Ishikawa (cell line): Measurements from ENCODE around the gene SLC29A1.

ENCODE experiments used
- CEBPB ChIP-seq: IDR thresholded peaks from 2 replicates; pipeline ENCODE4 v1.6.1; 2012
- CREB1 ChIP-seq: IDR thresholded peaks from 2 replicates; pipeline ENCODE4 v1.6.1; 2012; ENCODE audit warnings: low read depth
- EGR1 ChIP-seq: IDR thresholded peaks from 2 replicates; pipeline ENCODE4 v1.6.1; 2012
- EP300 ChIP-seq: IDR thresholded peaks from 2 replicates; pipeline ENCODE4 v1.6.1; 2012; ENCODE audit warnings: borderline replicate concordance
- FOXM1 ChIP-seq: IDR thresholded peaks from 2 replicates; pipeline ENCODE4 v1.6.1; 2012; ENCODE audit warnings: low read depth, borderline replicate concordance
- NFIC ChIP-seq: IDR thresholded peaks from 2 replicates; pipeline ENCODE4 v1.6.1; 2012
- RAD21 ChIP-seq: IDR thresholded peaks from 2 replicates; pipeline ENCODE4 v1.6.1; 2012; ENCODE audit warnings: low read depth
- TAF1 ChIP-seq: IDR thresholded peaks from 2 replicates; pipeline ENCODE4 v1.6.1; 2012; ENCODE audit warnings: low read depth, mild to moderate bottlenecking
- TCF12 ChIP-seq: IDR thresholded peaks from 2 replicates; pipeline ENCODE4 v1.6.1; 2012; ENCODE audit warnings: low read depth
- TEAD4 ChIP-seq: IDR thresholded peaks from 2 replicates; pipeline ENCODE4 v1.6.1; 2012
- YY1 ChIP-seq: IDR thresholded peaks from 2 replicates; pipeline ENCODE4 v1.6.1; 2012; ENCODE audit warnings: low read depth
- ZBTB7A ChIP-seq: IDR thresholded peaks from 2 replicates; pipeline ENCODE4 v1.6.1; 2012; ENCODE audit warnings: low read depth
- TF ChIP-seq, protein P1 (sequence below): IDR thresholded peaks from 2 replicates; pipeline ENCODE4 v1.6.1; 2012
- TF ChIP-seq, protein P2 (sequence below): IDR thresholded peaks from 2 replicates; pipeline ENCODE4 v1.6.1; 2012
- TF ChIP-seq, protein P3 (sequence below): IDR thresholded peaks from 2 replicates; pipeline ENCODE4 v1.6.1; 2012; ENCODE audit warnings: low read depth, mild to moderate bottlenecking

Gene SLC29A1

GRCh38 chr6:44188819-44189218 is 34.6 kb upstream of the SLC29A1 start:
- TF ChIP-seq TCF12 (no peak), TEAD4 (no peak), YY1 (no peak), FOXM1 (no peak), ZBTB7A (no peak), NFIC (no peak), EP300 (no peak), EGR1 (no peak), CEBPB (no peak)
- TF ChIP-seq, protein P1, sequence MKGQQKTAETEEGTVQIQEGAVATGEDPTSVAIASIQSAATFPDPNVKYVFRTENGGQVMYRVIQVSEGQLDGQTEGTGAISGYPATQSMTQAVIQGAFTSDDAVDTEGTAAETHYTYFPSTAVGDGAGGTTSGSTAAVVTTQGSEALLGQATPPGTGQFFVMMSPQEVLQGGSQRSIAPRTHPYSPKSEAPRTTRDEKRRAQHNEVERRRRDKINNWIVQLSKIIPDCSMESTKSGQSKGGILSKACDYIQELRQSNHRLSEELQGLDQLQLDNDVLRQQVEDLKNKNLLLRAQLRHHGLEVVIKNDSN, result no peak
- TF ChIP-seq, protein P2, sequence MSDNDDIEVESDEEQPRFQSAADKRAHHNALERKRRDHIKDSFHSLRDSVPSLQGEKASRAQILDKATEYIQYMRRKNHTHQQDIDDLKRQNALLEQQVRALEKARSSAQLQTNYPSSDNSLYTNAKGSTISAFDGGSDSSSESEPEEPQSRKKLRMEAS, result no peak
- TF ChIP-seq, protein P3, sequence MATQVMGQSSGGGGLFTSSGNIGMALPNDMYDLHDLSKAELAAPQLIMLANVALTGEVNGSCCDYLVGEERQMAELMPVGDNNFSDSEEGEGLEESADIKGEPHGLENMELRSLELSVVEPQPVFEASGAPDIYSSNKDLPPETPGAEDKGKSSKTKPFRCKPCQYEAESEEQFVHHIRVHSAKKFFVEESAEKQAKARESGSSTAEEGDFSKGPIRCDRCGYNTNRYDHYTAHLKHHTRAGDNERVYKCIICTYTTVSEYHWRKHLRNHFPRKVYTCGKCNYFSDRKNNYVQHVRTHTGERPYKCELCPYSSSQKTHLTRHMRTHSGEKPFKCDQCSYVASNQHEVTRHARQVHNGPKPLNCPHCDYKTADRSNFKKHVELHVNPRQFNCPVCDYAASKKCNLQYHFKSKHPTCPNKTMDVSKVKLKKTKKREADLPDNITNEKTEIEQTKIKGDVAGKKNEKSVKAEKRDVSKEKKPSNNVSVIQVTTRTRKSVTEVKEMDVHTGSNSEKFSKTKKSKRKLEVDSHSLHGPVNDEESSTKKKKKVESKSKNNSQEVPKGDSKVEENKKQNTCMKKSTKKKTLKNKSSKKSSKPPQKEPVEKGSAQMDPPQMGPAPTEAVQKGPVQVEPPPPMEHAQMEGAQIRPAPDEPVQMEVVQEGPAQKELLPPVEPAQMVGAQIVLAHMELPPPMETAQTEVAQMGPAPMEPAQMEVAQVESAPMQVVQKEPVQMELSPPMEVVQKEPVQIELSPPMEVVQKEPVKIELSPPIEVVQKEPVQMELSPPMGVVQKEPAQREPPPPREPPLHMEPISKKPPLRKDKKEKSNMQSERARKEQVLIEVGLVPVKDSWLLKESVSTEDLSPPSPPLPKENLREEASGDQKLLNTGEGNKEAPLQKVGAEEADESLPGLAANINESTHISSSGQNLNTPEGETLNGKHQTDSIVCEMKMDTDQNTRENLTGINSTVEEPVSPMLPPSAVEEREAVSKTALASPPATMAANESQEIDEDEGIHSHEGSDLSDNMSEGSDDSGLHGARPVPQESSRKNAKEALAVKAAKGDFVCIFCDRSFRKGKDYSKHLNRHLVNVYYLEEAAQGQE, result no peak

DNA sequence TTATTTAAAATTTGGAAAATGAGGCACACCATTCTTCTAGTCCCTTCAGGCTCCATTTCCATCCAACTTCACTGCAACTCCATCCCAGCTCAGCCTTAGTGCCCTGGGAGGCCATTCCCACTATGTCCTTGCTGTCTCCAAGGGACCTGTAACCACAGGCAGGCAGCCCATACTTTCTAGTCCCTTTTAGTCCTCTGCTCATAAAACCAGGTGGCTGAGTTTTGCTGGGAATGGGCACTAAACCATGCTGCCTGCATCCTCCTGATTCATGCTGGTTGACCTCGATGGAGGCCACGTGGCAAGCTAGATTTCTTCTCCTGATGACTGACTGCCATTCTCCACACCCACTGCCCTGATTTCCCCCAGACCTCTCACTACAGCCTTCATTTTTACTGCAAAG is 34.1 kb upstream of the SLC29A1 start:
- no peak for TF ChIP-seq EGR1
- TF ChIP-seq FOXM1, result no peak
- no peak for TF ChIP-seq TAF1
- TF ChIP-seq YY1, result no peak
- TF ChIP-seq TCF12, result no peak

GRCh38 chr6:44190715-44191114 is 32.7 kb upstream of the SLC29A1 start:
- TF ChIP-seq EP300, result no peak
- TF ChIP-seq TCF12, result no peak
- TF ChIP-seq RAD21, result no peak
- TF ChIP-seq ZBTB7A, result no peak
- TF ChIP-seq NFIC, result no peak
- TF ChIP-seq, protein P1, result no peak
- TF ChIP-seq YY1, result no peak
- TF ChIP-seq TAF1, result no peak
- TF ChIP-seq CREB1, result no peak
- no peak for TF ChIP-seq CEBPB
- TF ChIP-seq EGR1, result no peak
- TF ChIP-seq, protein P2, result no peak
- no peak for TF ChIP-seq TEAD4
- TF ChIP-seq, protein P3, result no peak
- no peak for TF ChIP-seq FOXM1

GRCh38 chr6:44192428-44193041 is 30.9 kb upstream of the SLC29A1 start:
- TF ChIP-seq EP300 (no peak), CREB1 (no peak), TEAD4 (no peak)

GRCh38 chr6:44193307-44193910 is 30.0 kb upstream of the SLC29A1 start:
- no peak for TF ChIP-seq EGR1

DNA sequence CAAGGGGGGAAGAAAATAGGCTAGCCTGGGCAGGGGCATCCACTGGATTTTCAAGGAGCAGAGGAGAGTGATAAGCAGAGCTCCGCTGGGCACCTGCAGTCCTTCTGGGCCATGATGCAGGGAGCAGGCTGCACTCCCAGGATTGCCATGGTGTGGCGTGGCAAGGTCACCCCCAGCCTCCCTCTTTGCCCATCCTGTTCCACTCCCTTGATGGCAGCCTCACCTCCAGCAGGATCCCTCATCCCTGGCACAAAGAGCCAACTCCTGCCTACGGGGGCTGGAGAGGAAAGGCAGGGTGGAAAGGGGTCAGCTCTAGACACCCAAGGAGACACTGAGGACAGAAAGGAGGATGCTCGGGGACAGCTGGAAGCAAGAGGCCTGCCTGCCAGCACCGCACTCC is 29.1 kb upstream of the SLC29A1 start:
- TF ChIP-seq RAD21, result no peak
- TF ChIP-seq, protein P1, result no peak
- TF ChIP-seq EGR1, result no peak
- no peak for TF ChIP-seq TEAD4
- no peak for TF ChIP-seq CEBPB
- TF ChIP-seq ZBTB7A, result no peak
- TF ChIP-seq, protein P2, result no peak
- no peak for TF ChIP-seq NFIC
- no peak for TF ChIP-seq YY1
- no peak for TF ChIP-seq CREB1
- TF ChIP-seq EP300, result no peak
- no peak for TF ChIP-seq TCF12
- no peak for TF ChIP-seq TAF1
- TF ChIP-seq, protein P3, result no peak
- no peak for TF ChIP-seq FOXM1
